Panc1 (cell line): Measurements from ENCODE around the gene WDR1. TPM values are rescaled to one million over a fixed set of nuclear protein-coding genes. Genes with fewer than 3 reads are reported as not detected.

Experiments
- ATAC-seq: fragments of 200-7000 bp; cut with Tn5 transposase; 2 replicates; pipeline ENCODE4 v1.9.1; 2020; ENCODE audit warnings: mild to moderate bottlenecking, moderate library complexity
- BruUV-seq: library from RNA; stranded (reverse); fragments of 400-500 nt; replicated peaks from 2 replicates; lab custom pipeline; 2021; lab: Mats Ljungman, UMichigan
- CTCF ChIA-PET: fragments of 300-600 bp; sonication (Branson Sonifier 250); formaldehyde crosslinking; loops from one replicate; lab custom pipeline; 2022; ENCODE audit warnings: antibody characterized with exemption; lab: Charles Lee
- POLR2A ChIA-PET: fragments of 300-600 bp; sonication (Branson Sonifier 250); formaldehyde crosslinking; loops from one replicate; lab custom pipeline; 2022; ENCODE audit warnings: antibody characterized with exemption; lab: Charles Lee
- DNase-seq: peaks from one replicate; pipeline ENCODE4 v3.0.0-alpha.2; 2010; ENCODE audit warnings: low read depth, low spot score
- H3K27ac ChIP-seq: 2 replicates; pipeline ENCODE4 v1.5.1; 2011; ENCODE audit warnings: mild to moderate bottlenecking, low read length, inconsistent platforms
- H3K27me3 ChIP-seq: fragments of 200-500 bp; sonication (Bioruptor generic); 2 replicates; pipeline ENCODE4 v1.6.0; 2014; ENCODE audit warnings: low read length, inconsistent platforms; ENCODE audit not compliant: control insufficient read depth, insufficient read depth
- H3K36me3 ChIP-seq: fragments of 200-500 bp; sonication (Bioruptor generic); 2 replicates; pipeline ENCODE4 v1.5.1; 2014; ENCODE audit warnings: inconsistent platforms, mild to moderate bottlenecking, low read length, moderate library complexity; ENCODE audit not compliant: control insufficient read depth, insufficient read depth
- H3K4me1 ChIP-seq: 2 replicates; pipeline ENCODE4 v1.5.1; 2011; ENCODE audit warnings: inconsistent platforms, mild to moderate bottlenecking, low read length, moderate library complexity; ENCODE audit not compliant: control insufficient read depth, insufficient read depth
- H3K4me3 ChIP-seq, 2 experiments: 2 replicates each; pipeline ENCODE4 v1.5.1; 2011 to 2012; ENCODE audit warnings: low read depth in 2 of 2, low read length in 2 of 2, mild to moderate bottlenecking in 2 of 2, inconsistent platforms in 1 of 2, moderate library complexity in 1 of 2
- H3K9me3 ChIP-seq: fragments of 200-500 bp; sonication (Bioruptor generic); 2 replicates; pipeline ENCODE4 v1.5.1; 2014; ENCODE audit warnings: low read depth, mild to moderate bottlenecking, inconsistent platforms, low read length, moderate library complexity; ENCODE audit not compliant: control insufficient read depth, insufficient read depth
- CTCF ChIP-seq: fragments of 450-650 bp; IDR thresholded peaks from 2 replicates; pipeline ENCODE4 v1.5.1; 2017; ENCODE audit warnings: mild to moderate bottlenecking
- POLR2AphosphoS5 ChIP-seq: IDR thresholded peaks from 2 replicates; pipeline ENCODE4 v1.6.1; 2012; ENCODE audit warnings: mild to moderate bottlenecking, low read depth, low read length, moderate library complexity
- SIN3A ChIP-seq: IDR thresholded peaks from 2 replicates; pipeline ENCODE4 v1.6.1; 2012; ENCODE audit warnings: low read depth, mild to moderate bottlenecking, low read length, moderate library complexity, borderline replicate concordance; ENCODE audit not compliant: insufficient read depth
- TCF7L2 ChIP-seq: IDR thresholded peaks from 2 replicates; pipeline ENCODE4 v1.6.1; 2011; ENCODE audit warnings: mild to moderate bottlenecking, low read depth, low read length, inconsistent platforms
- in situ Hi-C: cut with HindIII; loops from 2 replicates; pipeline ENCODE4 v1.10.0; 2016; ENCODE audit warnings: low sequenced_read_pairs, low pct_unique_long_range_greater_than_20kb
- intact Hi-C: fragments of 100-400 bp; cut with micrococcal nuclease; formaldehyde crosslinking; loops from one replicate; pipeline ENCODE4 v1.10.0; 2022; ENCODE audit not compliant: unreplicated experiment
- total RNA-seq: library from RNA; stranded (reverse); gene quantifications from one replicate; pipeline ENCODE4 v1.2.1, GENCODE V29; 2021; ENCODE audit not compliant: unreplicated experiment
- TF ChIP-seq, protein P1 (sequence below), 2 experiments: IDR thresholded peaks; 2 replicates each; pipeline ENCODE4 v1.6.1; 2011 to 2012; ENCODE audit warnings: low read depth in 2 of 2, control low read depth in 1 of 2, low read length in 1 of 2, mild to moderate bottlenecking in 1 of 2, moderate library complexity in 1 of 2; ENCODE audit not compliant: insufficient read depth in 1 of 2

The WDR1 gene
- total RNA-seq, 1 experiment from 2014 or later, result 260 TPM

- H3K4me3 ChIP-seq, result no peak overlapping the region
- TF ChIP-seq POLR2AphosphoS5, result no peak
- no peak for TF ChIP-seq SIN3A
- TF ChIP-seq TCF7L2, result no peak
- intact Hi-C loops (no loop called here), in situ Hi-C loops (no loop called here)
- ATAC-seq (no peak), DNase-seq (no peak)
- H3K36me3 ChIP-seq, result no peaks in the 10 kb centered on the region
- ChIA-PET POLR2A (no interaction called here), CTCF (no interaction called here)
- H3K27me3 ChIP-seq, result no peaks in the 10 kb centered on the region
- H3K27ac ChIP-seq, result no peak overlapping the region
- BruUV-seq, result no TSS peak
- no peaks in the 10 kb centered on the region for H3K9me3 ChIP-seq
- H3K4me1 ChIP-seq, result no peaks in the 10 kb centered on the region
Measured at GRCh38 chr4:10061650-10062415, 54.8 kb downstream of the WDR1 start.

DNA sequence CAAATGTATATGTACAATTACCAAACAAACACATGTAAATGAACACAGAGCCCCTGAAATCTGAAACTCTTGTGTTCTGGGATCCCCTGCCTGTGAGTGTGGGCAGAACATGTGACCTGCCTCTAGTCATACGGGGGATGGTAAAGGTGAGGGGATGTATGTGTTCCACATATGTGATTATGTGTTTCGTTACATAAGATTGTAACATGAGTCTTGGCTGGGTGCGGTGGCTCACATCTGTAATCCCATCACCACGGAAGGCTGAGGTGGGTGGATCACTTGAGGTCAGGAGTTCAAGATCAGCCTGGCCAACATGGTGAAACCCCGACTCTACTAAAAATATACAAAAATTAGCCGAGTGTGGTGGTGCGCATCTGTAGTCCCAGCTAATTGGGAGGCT, 58.2 kb downstream of the WDR1 start:
- ChIA-PET CTCF (no interaction called here), POLR2A (no interaction called here)
- DNase-seq (no peak), ATAC-seq (no peak)
- H3K27ac ChIP-seq, result no peak overlapping the region
- H3K36me3 ChIP-seq, result no peaks in the 10 kb centered on the region
- no peak overlapping the region for H3K4me3 ChIP-seq
- no peaks in the 10 kb centered on the region for H3K9me3 ChIP-seq
- intact Hi-C loops, result no loop called here
- in situ Hi-C loops, result no loop called here
- TF ChIP-seq POLR2AphosphoS5 (no peak), CTCF (no peak), TCF7L2 (no peak), SIN3A (no peak)
- TF ChIP-seq, protein P1, sequence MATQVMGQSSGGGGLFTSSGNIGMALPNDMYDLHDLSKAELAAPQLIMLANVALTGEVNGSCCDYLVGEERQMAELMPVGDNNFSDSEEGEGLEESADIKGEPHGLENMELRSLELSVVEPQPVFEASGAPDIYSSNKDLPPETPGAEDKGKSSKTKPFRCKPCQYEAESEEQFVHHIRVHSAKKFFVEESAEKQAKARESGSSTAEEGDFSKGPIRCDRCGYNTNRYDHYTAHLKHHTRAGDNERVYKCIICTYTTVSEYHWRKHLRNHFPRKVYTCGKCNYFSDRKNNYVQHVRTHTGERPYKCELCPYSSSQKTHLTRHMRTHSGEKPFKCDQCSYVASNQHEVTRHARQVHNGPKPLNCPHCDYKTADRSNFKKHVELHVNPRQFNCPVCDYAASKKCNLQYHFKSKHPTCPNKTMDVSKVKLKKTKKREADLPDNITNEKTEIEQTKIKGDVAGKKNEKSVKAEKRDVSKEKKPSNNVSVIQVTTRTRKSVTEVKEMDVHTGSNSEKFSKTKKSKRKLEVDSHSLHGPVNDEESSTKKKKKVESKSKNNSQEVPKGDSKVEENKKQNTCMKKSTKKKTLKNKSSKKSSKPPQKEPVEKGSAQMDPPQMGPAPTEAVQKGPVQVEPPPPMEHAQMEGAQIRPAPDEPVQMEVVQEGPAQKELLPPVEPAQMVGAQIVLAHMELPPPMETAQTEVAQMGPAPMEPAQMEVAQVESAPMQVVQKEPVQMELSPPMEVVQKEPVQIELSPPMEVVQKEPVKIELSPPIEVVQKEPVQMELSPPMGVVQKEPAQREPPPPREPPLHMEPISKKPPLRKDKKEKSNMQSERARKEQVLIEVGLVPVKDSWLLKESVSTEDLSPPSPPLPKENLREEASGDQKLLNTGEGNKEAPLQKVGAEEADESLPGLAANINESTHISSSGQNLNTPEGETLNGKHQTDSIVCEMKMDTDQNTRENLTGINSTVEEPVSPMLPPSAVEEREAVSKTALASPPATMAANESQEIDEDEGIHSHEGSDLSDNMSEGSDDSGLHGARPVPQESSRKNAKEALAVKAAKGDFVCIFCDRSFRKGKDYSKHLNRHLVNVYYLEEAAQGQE (IDR thresholded peaks at IDR 0.05; ENCODE audit: insufficient read depth in 1 of 2, low read depth in 2 of 2, low read length in 1 of 2), result no peak
- no peaks in the 10 kb centered on the region for H3K27me3 ChIP-seq
- no peaks in the 10 kb centered on the region for H3K4me1 ChIP-seq
- BruUV-seq, result no TSS peak

DNA sequence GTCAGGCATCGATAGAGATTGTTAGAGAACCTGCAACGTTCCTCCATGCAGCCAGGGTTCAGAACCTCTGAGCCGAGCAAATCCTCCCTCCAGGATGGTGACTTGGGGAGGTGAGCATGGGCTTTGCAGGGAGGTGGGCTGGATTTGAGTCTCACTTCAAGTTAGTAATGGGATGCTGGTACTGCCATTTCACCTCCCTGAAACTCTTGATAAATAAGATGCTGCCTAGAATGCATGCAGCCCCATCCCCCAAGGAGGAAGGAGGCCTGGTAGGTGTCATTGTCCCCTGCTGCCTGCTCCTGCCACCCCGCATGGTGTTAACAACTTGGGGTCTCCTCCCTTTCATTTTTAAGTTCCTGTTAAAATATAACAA, 59.6 kb downstream of the WDR1 start:
- H3K36me3 ChIP-seq, result no peaks in the 10 kb centered on the region
- no peaks in the 10 kb centered on the region for H3K4me1 ChIP-seq
- H3K9me3 ChIP-seq, result no peaks in the 10 kb centered on the region
- TF ChIP-seq CTCF, result no peak
- ATAC-seq (no peak), DNase-seq (no peak)
- CTCF ChIA-PET, result no interaction called here
- in situ Hi-C loops, result no loop called here
- intact Hi-C loops, result no loop called here
- H3K27ac ChIP-seq, result no peak overlapping the region
- H3K4me3 ChIP-seq, result no peak overlapping the region
- no peaks in the 10 kb centered on the region for H3K27me3 ChIP-seq
- BruUV-seq, result no TSS peak
- POLR2A ChIA-PET, result no interaction called here
